ENCODE measurements around the gene MRM3. TPM values are rescaled to one million over a fixed set of nuclear protein-coding genes. Genes with fewer than 3 reads are reported as not detected.
"Not testable (repeated sequence)": the region's sequence is repeated elsewhere in the genome, so short reads cannot be mapped to it uniquely, and the experiment has no call there.

The MRM3 gene
- total RNA-seq, 2 experiments from 2014 or later = 19.4 to 19.6 TPM

DNA sequence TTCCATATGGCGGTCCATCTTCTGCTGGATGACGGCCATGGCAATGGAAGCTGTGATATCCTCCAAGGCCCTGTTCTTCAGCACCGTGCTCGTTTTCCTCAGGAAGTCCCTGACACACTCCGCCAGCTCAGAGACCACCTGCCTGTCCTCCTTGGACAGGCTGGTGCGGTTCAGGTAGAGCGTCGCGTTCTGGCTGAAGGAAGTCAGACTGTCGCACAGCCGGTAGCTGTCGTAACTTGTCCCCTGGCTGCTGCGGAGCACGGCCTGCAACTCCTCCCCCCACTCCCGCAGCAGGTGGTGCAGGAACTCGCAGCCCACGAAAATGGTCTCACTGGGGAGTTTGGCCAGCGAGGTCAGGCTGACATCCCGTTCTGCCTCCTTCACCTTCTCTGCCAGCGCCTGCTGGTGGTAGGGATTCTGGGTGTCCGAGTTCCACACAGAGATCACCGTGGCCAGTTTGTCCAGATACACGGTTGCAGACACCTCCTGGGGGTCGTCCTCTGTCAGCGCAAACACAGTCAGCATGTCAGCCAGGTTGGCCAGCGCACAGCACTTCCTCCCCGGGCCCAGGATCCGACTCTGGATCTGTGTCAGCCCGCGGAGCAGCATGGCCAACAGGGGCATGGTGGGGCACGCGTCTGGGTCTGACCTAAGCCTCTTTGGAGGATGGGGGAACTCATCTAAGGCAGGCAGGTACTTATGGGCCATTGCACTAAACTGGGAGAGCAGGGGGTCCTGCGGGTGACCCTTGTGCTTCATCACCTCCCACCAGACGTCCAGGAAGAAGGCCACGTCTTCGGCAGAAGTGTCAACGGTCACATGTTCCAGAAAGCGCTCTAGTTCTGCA is 35.1 kb upstream of the MRM3 start:
- no peak overlapping the region for H3K27ac Mint-ChIP-seq
- H3K9me3 Mint-ChIP-seq (ENCODE audit: insufficient read depth) = no peaks in the 10 kb centered on the region
- peaks cover 20% of the 10 kb centered on the region for H3K4me1 Mint-ChIP-seq (ENCODE audit: low read depth)
- ATAC-seq (no peak), DNase-seq (no peak)
- CTCF ChIA-PET = no interaction called here
- peaks cover 79% of the 10 kb centered on the region for H3K36me3 Mint-ChIP-seq (ENCODE audit: low read depth)
- no peak overlapping the region for H3K4me3 Mint-ChIP-seq
- H3K27me3 Mint-ChIP-seq (ENCODE audit: low read depth) = no peaks in the 10 kb centered on the region
- POLR2A ChIA-PET = no interaction called here

DNA sequence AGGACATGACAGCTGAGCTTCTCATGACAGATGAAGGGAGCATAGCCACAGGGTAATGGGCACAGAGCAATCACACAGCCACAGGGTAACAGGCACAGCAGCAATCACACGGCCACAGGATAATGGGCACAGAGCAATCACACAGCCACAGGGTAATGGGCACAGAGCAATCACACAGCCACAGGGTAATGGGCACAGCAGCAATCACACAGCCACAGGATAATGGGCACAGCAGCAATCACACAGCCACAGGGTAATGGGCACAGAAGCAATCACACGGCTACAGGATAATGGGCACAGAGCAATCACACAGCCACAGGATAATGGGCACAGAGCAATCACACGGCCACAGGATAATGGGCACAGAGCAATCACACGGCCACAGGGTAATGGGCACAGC is 33.5 kb upstream of the MRM3 start:
- H3K27ac Mint-ChIP-seq; H3K4me3 Mint-ChIP-seq; H3K9me3 Mint-ChIP-seq (ENCODE audit: insufficient read depth); H3K27me3 Mint-ChIP-seq (ENCODE audit: low read depth); DNase-seq; CTCF ChIA-PET; ATAC-seq; POLR2A ChIA-PET: not testable (repeated sequence)
- H3K4me1 Mint-ChIP-seq (ENCODE audit: low read depth) = peaks cover 31% of the 10 kb centered on the region
- H3K36me3 Mint-ChIP-seq (ENCODE audit: low read depth) = peaks cover 68% of the 10 kb centered on the region

DNA sequence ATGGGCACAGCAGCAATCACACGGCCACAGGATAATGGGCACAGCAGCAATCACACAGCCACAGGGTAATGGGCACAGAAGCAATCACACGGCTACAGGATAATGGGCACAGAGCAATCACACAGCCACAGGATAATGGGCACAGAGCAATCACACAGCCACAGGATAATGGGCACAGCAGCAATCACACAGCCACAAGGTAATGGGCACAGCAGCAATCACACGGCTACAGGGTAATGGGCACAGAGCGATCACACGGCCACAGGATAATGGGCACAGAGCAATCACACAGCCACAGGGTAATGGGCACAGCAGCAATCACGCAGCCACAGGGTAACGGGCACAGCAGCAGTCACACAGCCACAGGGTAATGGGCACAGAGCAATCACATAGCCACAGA is 32.8 kb upstream of the MRM3 start:
- Mint-ChIP-seq H3K4me3 (peak overlapping the region; percentile 9), H3K4me1 (ENCODE audit: low read depth) (peaks cover 31% of the 10 kb centered on the region), H3K36me3 (ENCODE audit: low read depth) (peaks cover 61% of the 10 kb centered on the region)
- POLR2A ChIA-PET = interaction anchor here (1.1 kb wide), 1 partner anchor 33 kb away, joined by 4 read pairs; the partner anchor contains the start of genes GLOD4 and MRM3
- not testable (repeated sequence) for H3K27me3 Mint-ChIP-seq (ENCODE audit: low read depth); H3K27ac Mint-ChIP-seq; H3K9me3 Mint-ChIP-seq (ENCODE audit: insufficient read depth); DNase-seq; ATAC-seq
- CTCF ChIA-PET = interaction anchor here (2.3 kb wide), 1 partner anchor 337 kb away, joined by 12 read pairs; no protein-coding TSS in a partner anchor

DNA sequence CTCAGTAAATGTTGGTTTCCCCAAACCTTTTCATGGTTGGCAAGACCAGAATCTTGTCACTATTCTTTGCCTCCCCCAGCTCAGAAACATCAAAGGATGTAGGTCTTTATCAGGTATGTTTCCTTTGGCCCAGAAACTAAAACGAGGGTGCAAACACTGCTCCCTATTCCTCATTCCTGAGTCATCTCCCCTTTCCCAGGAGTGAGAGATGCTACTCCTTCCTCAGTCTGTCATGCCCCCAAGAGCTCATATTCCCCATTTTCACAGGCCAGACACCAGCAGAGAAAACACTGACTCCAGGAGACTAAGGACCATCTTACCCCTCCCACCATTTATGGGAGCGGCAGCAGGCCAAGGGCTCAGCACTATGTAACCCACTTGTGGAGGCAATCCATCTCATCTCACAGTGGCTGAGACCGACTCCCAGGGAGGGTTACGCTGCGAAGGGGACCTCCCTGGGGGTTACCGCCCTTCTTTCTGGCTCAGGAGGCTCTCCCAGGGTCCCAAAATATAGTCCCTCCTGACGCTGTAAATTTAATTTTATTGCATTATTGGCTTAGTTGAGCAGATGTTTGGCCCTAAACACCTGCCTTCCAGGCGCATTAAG is 31.6 kb upstream of the MRM3 start:
- Mint-ChIP-seq H3K9me3 (ENCODE audit: insufficient read depth) (no peaks in the 10 kb centered on the region), H3K4me1 (ENCODE audit: low read depth) (peaks cover 31% of the 10 kb centered on the region), H3K4me3 (peak overlapping the region; percentile 95), H3K27me3 (ENCODE audit: low read depth) (no peaks in the 10 kb centered on the region), H3K36me3 (ENCODE audit: low read depth) (peaks cover 51% of the 10 kb centered on the region), H3K27ac (peak overlapping the region; percentile 90)
- DNase-seq = no peak
- POLR2A ChIA-PET = interaction anchor here (0.9 to 1.8 kb wide), 6 partner anchors 13 to 332 kb away, joined by 3 to 4 read pairs (median 3); partner anchors contain the start of genes GLOD4 and MRM3
- no peak for ATAC-seq
- CTCF ChIA-PET = interaction anchor here (0.6 to 2.3 kb wide), 5 partner anchors 11 to 338 kb away, joined by 3 to 12 read pairs (median 5); partner anchors contain the start of gene TIMM22

DNA sequence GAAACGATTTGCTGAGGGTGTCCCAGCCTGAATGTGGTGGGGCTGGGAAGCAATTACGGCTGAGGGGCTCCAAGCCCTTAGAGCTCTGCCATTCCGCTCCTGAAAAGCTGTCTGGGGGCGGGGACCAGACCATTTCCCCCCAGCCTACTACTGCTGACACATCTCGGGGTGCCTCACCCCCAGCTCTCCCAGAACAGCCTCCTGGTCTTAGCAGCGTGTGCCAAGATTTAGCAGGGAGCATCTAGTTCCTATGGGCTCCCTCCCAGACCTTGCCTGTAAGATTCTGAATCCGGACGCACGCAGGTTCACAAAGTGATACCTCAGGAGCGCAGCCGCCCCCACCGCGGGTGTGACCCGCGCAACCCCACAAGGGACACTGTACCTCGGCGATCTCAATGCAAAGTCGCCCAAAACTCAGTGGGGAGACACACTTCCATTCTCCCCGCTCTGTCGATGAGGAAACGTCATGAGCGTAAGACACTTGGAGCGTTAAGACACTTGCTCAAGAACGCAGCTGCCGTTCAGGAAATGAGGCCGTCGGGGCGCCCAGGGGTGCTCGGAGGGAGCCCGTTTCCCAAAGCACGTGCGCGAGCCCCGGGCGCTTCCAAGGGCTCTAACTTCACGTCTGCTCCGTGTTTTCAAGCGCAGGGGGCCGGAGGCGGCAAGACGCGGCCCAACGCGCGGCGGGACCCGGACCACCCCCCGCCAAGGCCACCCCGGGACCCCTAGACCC is 30.7 kb upstream of the MRM3 start:
- ChIA-PET POLR2A (interaction anchor here (0.9 to 1.8 kb wide), 5 partner anchors 15 to 333 kb away, joined by 3 to 4 read pairs (median 3); partner anchors contain the start of genes GLOD4 and MRM3), CTCF (interaction anchor here (0.8 to 2.3 kb wide), 8 partner anchors 10 to 339 kb away, joined by 3 to 13 read pairs (median 6); partner anchors contain the start of genes GLOD4, MRM3, TIMM22 and VPS53)
- peaks cover 49% of the 10 kb centered on the region for H3K36me3 Mint-ChIP-seq (ENCODE audit: low read depth)
- peaks cover 31% of the 10 kb centered on the region for H3K4me1 Mint-ChIP-seq (ENCODE audit: low read depth)
- peak; percentile 72 for DNase-seq
- H3K4me3 Mint-ChIP-seq = peak overlapping the region; percentile 95
- H3K27me3 Mint-ChIP-seq (ENCODE audit: low read depth) = no peaks in the 10 kb centered on the region
- peak overlapping the region; percentile 90 for H3K27ac Mint-ChIP-seq
- peak; percentile 59 for ATAC-seq
- H3K9me3 Mint-ChIP-seq (ENCODE audit: insufficient read depth) = no peaks in the 10 kb centered on the region

DNA sequence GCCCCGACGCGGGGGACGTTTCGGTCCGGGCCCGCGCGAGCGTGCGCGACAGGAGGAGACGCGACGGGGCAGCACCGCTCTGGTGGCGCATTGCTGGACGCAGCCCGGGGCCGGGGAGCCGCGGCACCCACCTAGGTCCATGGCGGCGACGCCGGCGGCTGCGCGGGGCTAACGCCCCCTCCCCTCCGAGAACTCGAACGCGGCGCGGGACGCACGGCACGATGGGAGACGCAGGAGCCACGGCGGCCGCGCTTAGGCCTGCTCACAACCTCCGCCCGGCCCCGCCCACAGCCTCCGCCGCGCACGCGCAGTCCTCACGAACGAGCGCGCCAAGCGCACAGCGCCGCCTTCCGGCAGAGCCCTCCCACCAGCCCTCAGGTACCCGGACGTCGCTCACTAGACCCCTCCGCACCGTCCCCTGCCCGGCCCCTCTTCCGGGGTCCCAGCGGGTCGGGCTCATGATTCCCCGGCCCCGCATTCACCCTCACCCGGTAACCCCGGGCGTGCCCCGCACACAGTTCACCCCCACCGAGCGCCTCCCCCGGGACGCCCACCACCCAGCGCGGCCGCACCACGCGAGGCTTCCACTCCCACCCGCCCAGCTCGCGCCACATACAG is 30.0 kb upstream of the MRM3 start, which contains the start of gene GEMIN4:
TSS of gene GEMIN4 (minus strand) at position 263 of the 618 bp plus-strand sequence. CDS start at position 141, 122 bp downstream.
- DNase-seq (peak; percentile 97), ATAC-seq (peak; percentile 88)
- Mint-ChIP-seq H3K4me1 (ENCODE audit: low read depth) (peaks cover 31% of the 10 kb centered on the region), H3K9me3 (ENCODE audit: insufficient read depth) (no peaks in the 10 kb centered on the region), H3K36me3 (ENCODE audit: low read depth) (peaks cover 49% of the 10 kb centered on the region), H3K27ac (peak within 1 kb of the TSS; percentile 96), H3K27me3 (ENCODE audit: low read depth) (no peaks in the 10 kb centered on the region), H3K4me3 (peak within 1 kb of the TSS; percentile 95)
- CTCF ChIA-PET = interaction anchor here (0.9 to 2.2 kb wide), 13 partner anchors 8 to 340 kb away, joined by 3 to 13 read pairs (median 5); partner anchors contain the start of genes TIMM22 and VPS53
- POLR2A ChIA-PET = interaction anchor here (1.0 to 3.6 kb wide), 5 partner anchors 15 to 335 kb away, joined by 3 to 17 read pairs (median 4); partner anchors contain the start of genes GLOD4 and MRM3

DNA sequence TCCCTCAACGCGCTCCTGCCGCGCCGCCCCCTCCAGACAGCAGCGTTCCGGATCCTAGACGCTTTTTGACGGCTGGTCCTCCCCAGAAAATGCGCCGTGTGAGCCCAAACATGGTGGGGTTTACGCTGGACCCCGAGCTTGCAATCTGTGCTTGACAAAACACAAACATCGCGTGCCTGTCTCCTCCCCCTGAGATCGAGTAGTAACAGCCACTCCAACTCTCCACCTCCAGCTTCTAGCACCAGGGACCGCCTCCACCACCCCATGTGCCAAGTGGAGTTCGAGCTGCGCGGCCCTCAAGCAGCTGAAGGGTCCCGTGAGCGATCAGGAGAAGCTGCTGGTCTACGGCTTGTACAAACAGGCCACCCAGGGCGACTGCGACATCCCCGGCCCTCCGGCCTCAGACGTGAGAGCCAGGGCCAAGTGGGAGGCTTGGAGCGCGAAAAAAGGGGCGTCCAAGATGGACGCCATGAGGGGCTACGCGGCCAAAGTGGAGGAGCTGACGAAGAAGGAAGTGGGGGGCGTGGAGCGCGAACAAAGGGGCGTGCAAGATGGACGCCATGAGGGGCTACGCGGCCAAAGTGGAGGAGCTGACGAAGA is 29.4 kb upstream of the MRM3 start:
- Mint-ChIP-seq H3K9me3 (ENCODE audit: insufficient read depth) (no peaks in the 10 kb centered on the region), H3K4me1 (ENCODE audit: low read depth) (peaks cover 31% of the 10 kb centered on the region), H3K36me3 (ENCODE audit: low read depth) (peaks cover 45% of the 10 kb centered on the region), H3K4me3 (peak overlapping the region; percentile 95), H3K27me3 (ENCODE audit: low read depth) (no peaks in the 10 kb centered on the region), H3K27ac (peak overlapping the region; percentile 96)
- ChIA-PET CTCF (interaction anchor here (0.6 to 2.2 kb wide), 13 partner anchors 9 to 434 kb away, joined by 3 to 13 read pairs (median 4); partner anchors contain the start of genes GLOD4, MRM3 and VPS53), POLR2A (interaction anchor here (0.7 to 3.6 kb wide), 6 partner anchors 11 to 336 kb away, joined by 3 to 17 read pairs (median 4); partner anchors contain the start of genes GLOD4 and MRM3)
- peak; percentile 54 for DNase-seq
- peak; percentile 6 for ATAC-seq

DNA sequence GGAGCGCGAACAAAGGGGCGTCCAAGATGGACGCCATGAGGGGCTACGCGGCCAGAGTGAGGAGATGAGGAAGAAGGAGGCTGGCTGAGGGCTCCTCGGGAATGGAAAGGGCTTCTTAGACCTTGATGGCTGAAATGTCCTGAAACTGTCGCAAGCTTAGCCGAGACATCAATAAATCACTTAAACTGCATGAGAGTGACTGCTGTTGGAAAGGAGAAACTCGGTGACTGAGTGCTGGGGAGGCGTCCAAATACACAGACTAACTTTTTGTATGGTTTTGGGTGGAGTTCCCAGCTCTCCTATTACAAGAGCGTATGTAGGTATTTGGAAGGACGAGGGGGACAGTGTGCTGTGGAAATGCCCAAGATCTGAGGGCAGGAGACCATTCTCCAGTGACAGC is 28.7 kb upstream of the MRM3 start:
- Mint-ChIP-seq H3K36me3 (ENCODE audit: low read depth) (peaks cover 38% of the 10 kb centered on the region), H3K4me1 (ENCODE audit: low read depth) (peaks cover 31% of the 10 kb centered on the region), H3K27me3 (ENCODE audit: low read depth) (no peaks in the 10 kb centered on the region), H3K4me3 (peak overlapping the region; percentile 50), H3K9me3 (ENCODE audit: insufficient read depth) (no peaks in the 10 kb centered on the region), H3K27ac (peak overlapping the region; percentile 72)
- POLR2A ChIA-PET = interaction anchor here (0.7 to 3.6 kb wide), 3 partner anchors 10 to 28 kb away, joined by 3 to 17 read pairs (median 3); partner anchors contain the start of genes GLOD4 and MRM3
- DNase-seq (no peak), ATAC-seq (no peak)
- CTCF ChIA-PET = interaction anchor here (1.0 to 1.5 kb wide), 6 partner anchors 10 to 341 kb away, joined by 3 to 10 read pairs (median 4); no protein-coding TSS in a partner anchor

DNA sequence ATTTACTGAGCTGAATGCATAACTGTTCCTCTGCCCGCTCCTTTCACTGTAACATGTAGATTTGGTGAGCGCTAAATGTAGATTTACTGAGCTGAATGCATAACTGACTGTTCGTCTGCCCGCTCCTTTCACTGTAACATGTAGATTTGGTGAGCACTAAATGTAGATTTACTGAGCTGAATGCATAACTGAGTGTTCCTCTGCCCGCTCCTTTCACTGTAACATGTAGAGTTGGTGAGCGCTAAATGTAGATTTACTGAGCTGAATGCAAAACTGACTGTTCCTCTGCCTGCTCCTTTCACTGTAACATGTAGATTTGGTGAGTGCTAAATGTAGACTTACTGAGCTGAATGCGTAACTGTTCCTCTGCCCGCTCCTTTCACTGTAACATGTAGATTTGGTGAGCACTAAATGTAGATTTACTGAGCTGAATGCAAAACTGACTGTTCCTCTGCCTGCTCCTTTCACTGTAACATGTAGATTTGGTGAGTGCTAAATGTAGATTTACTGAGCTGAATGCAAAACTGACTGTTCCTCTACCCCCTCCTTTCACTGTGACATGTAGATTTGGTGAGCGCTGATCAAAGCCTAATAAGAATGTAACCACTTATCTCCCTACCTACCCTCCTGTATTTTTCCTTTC is 26.7 kb upstream of the MRM3 start:
- Mint-ChIP-seq H3K4me1 (ENCODE audit: low read depth) (peaks cover 22% of the 10 kb centered on the region), H3K36me3 (ENCODE audit: low read depth) (peaks cover 33% of the 10 kb centered on the region)
- H3K27ac Mint-ChIP-seq; H3K27me3 Mint-ChIP-seq (ENCODE audit: low read depth); DNase-seq; H3K4me3 Mint-ChIP-seq; H3K9me3 Mint-ChIP-seq (ENCODE audit: insufficient read depth); ATAC-seq: not testable (repeated sequence)
- ChIA-PET POLR2A (interaction anchor here (0.6 to 3.6 kb wide), 2 partner anchors 26 to 118 kb away, joined by 3 to 17 read pairs; partner anchors contain the start of genes GLOD4 and MRM3), CTCF (interaction anchor here (0.9 to 2.0 kb wide), 4 partner anchors 22 to 343 kb away, joined by 3 to 5 read pairs (median 4); partner anchors contain the start of genes GLOD4 and MRM3)

All from activated CD8-positive, alpha-beta T cell treated with anti-CD3 and anti-CD28 coated beads, Interleukin-2, amount 10 ng/mL, durations not matched to agents 7 days and 5 days (primary cell).